Left hindlimb (tissue), 1 donor: ENCODE data around the gene DISC1.

Source experiments
- DNase-seq: peaks from one replicate; pipeline ENCODE4 v3.0.0-alpha.2; 2018

Gene DISC1

GRCh38 chr1:231674575-231674974, 48.0 kb downstream of the DISC1 start:
- no peak for DNase-seq

- no peak for DNase-seq
These were observed 49.9 kb downstream of the DISC1 start for GRCh38 chr1:231676487-231676886.

GRCh38 chr1:231677442-231677841, 50.9 kb downstream of the DISC1 start:
- DNase-seq, result no peak

- no peak for DNase-seq
These were observed 51.4 kb downstream of the DISC1 start for GRCh38 chr1:231678011-231678432.

- DNase-seq, result no peak
These were observed 52.5 kb downstream of the DISC1 start for GRCh38 chr1:231679109-231679508.

GRCh38 chr1:231681006-231681405, 54.4 kb downstream of the DISC1 start:
- DNase-seq, result no peak

- no peak for DNase-seq
These were observed 56.2 kb downstream of the DISC1 start for GRCh38 chr1:231682779-231683178.

- no peak for DNase-seq
These were observed 57.0 kb downstream of the DISC1 start for GRCh38 chr1:231683439-231684165.

- DNase-seq, result no peak
These were observed 58.0 kb downstream of the DISC1 start for GRCh38 chr1:231684356-231685244.

- DNase-seq, result no peak
These were observed 59.8 kb downstream of the DISC1 start for GRCh38 chr1:231686384-231686783.

GRCh38 chr1:231688989-231689388, 62.4 kb downstream of the DISC1 start:
- no peak for DNase-seq

GRCh38 chr1:231690059-231690458, 63.5 kb downstream of the DISC1 start:
- no peak for DNase-seq

- no peak for DNase-seq
These were observed 65.1 kb downstream of the DISC1 start for GRCh38 chr1:231691618-231692259.

- peak; percentile 39 for DNase-seq
These were observed 66.9 kb downstream of the DISC1 start for GRCh38 chr1:231693361-231694074.

GRCh38 chr1:231694075-231694431, 67.5 kb downstream of the DISC1 start:
- DNase-seq, result peak; percentile 68

- DNase-seq, result no peak
These were observed 68.0 kb downstream of the DISC1 start for GRCh38 chr1:231694465-231695077.

- no peak for DNase-seq
These were observed 69.1 kb downstream of the DISC1 start for GRCh38 chr1:231695439-231696255.

- no peak for DNase-seq
These were observed 73.2 kb downstream of the DISC1 start for GRCh38 chr1:231699784-231700183.

GRCh38 chr1:231701306-231701705, 74.7 kb downstream of the DISC1 start:
- no peak for DNase-seq

- no peak for DNase-seq
These were observed 75.7 kb downstream of the DISC1 start for GRCh38 chr1:231702331-231702730.

GRCh38 chr1:231702804-231703203, 76.2 kb downstream of the DISC1 start:
- no peak for DNase-seq
